Uterus (tissue), 2 donors: ENCODE data around the gene NT5DC3.

Experiments
- POLR2A ChIP-seq, 2 donors: fragments of 450-650 bp; IDR thresholded peaks; one replicate each; pipeline ENCODE4 v1.6.1; 2016; ENCODE audit warnings: antibody characterized with exemption in 2 of 2, mild to moderate bottlenecking in 1 of 2, moderate library complexity in 1 of 2
- TF ChIP-seq, protein P1 (sequence below), 4 experiments: fragments of 200-600 bp in 2 of 4; fragments of 450-650 bp in 2 of 4; sonication (generic) in 2 of 4; IDR thresholded peaks; one replicate each; pipeline ENCODE4 v1.5.1; 2016 to 2019; ENCODE audit warnings: antibody characterized with exemption in 4 of 4, mild to moderate bottlenecking in 2 of 4, moderate library complexity in 1 of 4

DNA sequence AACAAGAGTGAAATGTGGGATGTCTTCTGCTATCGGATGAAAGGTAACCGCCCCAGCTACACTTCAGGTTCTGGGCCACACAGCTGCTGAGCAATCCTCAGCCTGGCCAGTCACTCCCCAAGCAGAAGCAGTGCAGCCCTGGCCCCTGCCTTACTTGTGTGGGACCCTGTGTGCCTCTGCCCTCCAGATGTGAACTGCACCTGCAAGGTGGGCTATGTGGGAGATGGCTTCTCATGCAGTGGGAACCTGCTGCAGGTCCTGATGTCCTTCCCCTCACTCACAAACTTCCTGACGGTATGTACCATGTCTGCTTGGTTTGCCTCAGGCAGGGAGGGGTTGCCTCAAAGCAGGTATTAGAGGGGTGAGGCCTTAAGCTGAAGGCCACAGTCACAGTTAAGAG lies 85.6 kb downstream of the NT5DC3 start:
- no peak for TF ChIP-seq POLR2A (IDR thresholded peaks at IDR 0.05)
- TF ChIP-seq, protein P1, sequence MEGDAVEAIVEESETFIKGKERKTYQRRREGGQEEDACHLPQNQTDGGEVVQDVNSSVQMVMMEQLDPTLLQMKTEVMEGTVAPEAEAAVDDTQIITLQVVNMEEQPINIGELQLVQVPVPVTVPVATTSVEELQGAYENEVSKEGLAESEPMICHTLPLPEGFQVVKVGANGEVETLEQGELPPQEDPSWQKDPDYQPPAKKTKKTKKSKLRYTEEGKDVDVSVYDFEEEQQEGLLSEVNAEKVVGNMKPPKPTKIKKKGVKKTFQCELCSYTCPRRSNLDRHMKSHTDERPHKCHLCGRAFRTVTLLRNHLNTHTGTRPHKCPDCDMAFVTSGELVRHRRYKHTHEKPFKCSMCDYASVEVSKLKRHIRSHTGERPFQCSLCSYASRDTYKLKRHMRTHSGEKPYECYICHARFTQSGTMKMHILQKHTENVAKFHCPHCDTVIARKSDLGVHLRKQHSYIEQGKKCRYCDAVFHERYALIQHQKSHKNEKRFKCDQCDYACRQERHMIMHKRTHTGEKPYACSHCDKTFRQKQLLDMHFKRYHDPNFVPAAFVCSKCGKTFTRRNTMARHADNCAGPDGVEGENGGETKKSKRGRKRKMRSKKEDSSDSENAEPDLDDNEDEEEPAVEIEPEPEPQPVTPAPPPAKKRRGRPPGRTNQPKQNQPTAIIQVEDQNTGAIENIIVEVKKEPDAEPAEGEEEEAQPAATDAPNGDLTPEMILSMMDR (IDR thresholded peaks at IDR 0.05): no peak
